MM.1S (cell line): ENCODE measurements around the gene UQCRQ.

Experiments used
- DNase-seq: peaks from one replicate; pipeline ENCODE4 v3.0.0-alpha.2; 2015
- H2AFZ ChIP-seq: fragments of 300-600 bp; sonication (generic); 2 replicates; pipeline ENCODE4 v1.6.0; 2016; ENCODE audit warnings: antibody characterized with exemption, low read length
- H3F3A ChIP-seq: fragments of 300-600 bp; sonication (generic); 2 replicates; pipeline ENCODE4 v1.6.1; 2016; ENCODE audit warnings: mild to moderate bottlenecking, antibody characterized with exemption, low read length, moderate library complexity, mixed read lengths; ENCODE audit not compliant: insufficient read depth
- H3K27ac ChIP-seq: fragments of 300-600 bp; sonication (generic); 2 replicates; pipeline ENCODE4 v1.5.1; 2016; ENCODE audit warnings: mild to moderate bottlenecking, low read length
- H3K27me3 ChIP-seq: fragments of 300-600 bp; sonication (generic); replicated peaks from 2 replicates; pipeline ENCODE4 v1.6.0; 2016; ENCODE audit warnings: low read length; ENCODE audit not compliant: insufficient read depth
- H3K36me3 ChIP-seq: fragments of 300-600 bp; sonication (generic); replicated peaks from 2 replicates; pipeline ENCODE4 v1.6.1; 2016; ENCODE audit warnings: mild to moderate bottlenecking, low read length, mixed read lengths; ENCODE audit not compliant: insufficient read depth
- H3K4me1 ChIP-seq: fragments of 300-600 bp; sonication (generic); 2 replicates; pipeline ENCODE4 v1.6.1; 2016; ENCODE audit warnings: low read length, mixed read lengths
- H3K4me2 ChIP-seq: fragments of 300-600 bp; sonication (generic); 2 replicates; pipeline ENCODE4 v1.6.0; 2016; ENCODE audit warnings: low read depth, low read length
- H3K4me3 ChIP-seq: fragments of 300-600 bp; sonication (generic); 2 replicates; pipeline ENCODE4 v1.5.1; 2016; ENCODE audit warnings: low read length, mixed read lengths
- H3K79me2 ChIP-seq: fragments of 300-600 bp; sonication (generic); 2 replicates; pipeline ENCODE4 v1.6.1; 2016; ENCODE audit warnings: mixed run types, low read length, mixed read lengths
- H3K9ac ChIP-seq: fragments of 300-600 bp; sonication (generic); 2 replicates; pipeline ENCODE4 v1.6.1; 2016; ENCODE audit warnings: low read length, mixed read lengths
- H3K9me2 ChIP-seq: fragments of 300-600 bp; sonication (generic); replicated peaks from 2 replicates; pipeline ENCODE4 v1.6.1; 2016; ENCODE audit warnings: mild to moderate bottlenecking, low read length, mixed read lengths; ENCODE audit not compliant: insufficient read depth
- H3K9me3 ChIP-seq: fragments of 300-600 bp; sonication (generic); replicated peaks from 2 replicates; pipeline ENCODE4 v1.6.1; 2016; ENCODE audit warnings: mild to moderate bottlenecking, low read length, mixed read lengths; ENCODE audit not compliant: insufficient read depth
- H4K20me1 ChIP-seq: fragments of 300-600 bp; sonication (generic); 2 replicates; pipeline ENCODE4 v1.6.1; 2016; ENCODE audit warnings: mild to moderate bottlenecking, low read length, moderate library complexity, mixed read lengths; ENCODE audit not compliant: insufficient read depth
- CTCF ChIP-seq: fragments of 300-600 bp; sonication (generic); IDR thresholded peaks from 2 replicates; pipeline ENCODE4 v1.5.1; 2016; ENCODE audit warnings: antibody characterized with exemption, low read length, mixed read lengths
- EZH2 ChIP-seq: fragments of 300-600 bp; sonication (generic); optimal IDR thresholded peaks from 2 replicates; pipeline ENCODE3; 2017; ENCODE audit warnings: low read depth, mild to moderate bottlenecking, antibody characterized with exemption, low read length, mixed read lengths
- EZH2phosphoT487 ChIP-seq: fragments of 300-600 bp; sonication (generic); IDR thresholded peaks from 2 replicates; pipeline ENCODE4 v1.6.1; 2018; ENCODE audit warnings: antibody characterized with exemption, low read length

UQCRQ gene

GRCh38 chr5:132865668-132866341 is 637 bp upstream of the UQCRQ start:
- Histone ChIP-seq H3K27ac (peak overlapping the region; percentile 67; the same call in 1 of the 2 replicates), H3K27me3 (no peaks in the 10 kb centered on the region), H2AFZ (peak overlapping the region; percentile 74), H3K9ac (peak overlapping the region; percentile 89), H3K9me2 (no peaks in the 10 kb centered on the region), H3F3A (peaks cover 4% of the 10 kb centered on the region; the same call in 1 of the 2 replicates), H3K4me2 (peak overlapping the region; percentile 83), H3K36me3 (peaks cover 8% of the 10 kb centered on the region; the same call in 1 of the 2 replicates), H3K79me2 (peaks cover 31% of the 10 kb centered on the region), H3K9me3 (no peaks in the 10 kb centered on the region), H3K4me3 (peak overlapping the region; percentile 97), H3K4me1 (peaks cover 6% of the 10 kb centered on the region), H4K20me1 (no peaks in the 10 kb centered on the region)
- no peak for DNase-seq
- TF ChIP-seq EZH2phosphoT487 (no peak), CTCF (no peak), EZH2 (no peak)

GRCh38 chr5:132867046-132867451 is 607 bp downstream of the UQCRQ start:
- Histone ChIP-seq H3K4me2 (peak overlapping the region; percentile 80), H3K79me2 (peaks cover 31% of the 10 kb centered on the region), H3F3A (peaks cover 4% of the 10 kb centered on the region; the same call in 1 of the 2 replicates), H3K9ac (peak overlapping the region; percentile 89), H4K20me1 (no peaks in the 10 kb centered on the region), H2AFZ (peak overlapping the region; percentile 54), H3K27me3 (no peaks in the 10 kb centered on the region), H3K4me1 (peaks cover 6% of the 10 kb centered on the region), H3K27ac (peak overlapping the region; percentile 67), H3K9me2 (no peaks in the 10 kb centered on the region), H3K36me3 (peaks cover 8% of the 10 kb centered on the region; the same call in 1 of the 2 replicates), H3K4me3 (peak overlapping the region; percentile 97), H3K9me3 (no peaks in the 10 kb centered on the region)
- DNase-seq: no peak
- TF ChIP-seq CTCF (no peak), EZH2phosphoT487 (no peak), EZH2 (no peak)

- H3K4me2 ChIP-seq: no peak overlapping the region
- peaks cover 8% of the 10 kb centered on the region; the same call in 1 of the 2 replicates for H3K36me3 ChIP-seq
- no peaks in the 10 kb centered on the region for H3K27me3 ChIP-seq
- peaks cover 31% of the 10 kb centered on the region for H3K79me2 ChIP-seq
- no peak overlapping the region for H3K9ac ChIP-seq
- no peaks in the 10 kb centered on the region for H3K9me3 ChIP-seq
- no peak overlapping the region for H3K4me3 ChIP-seq
- H3K27ac ChIP-seq: no peak overlapping the region
- no peak for TF ChIP-seq CTCF
- no peak for TF ChIP-seq EZH2
- TF ChIP-seq EZH2phosphoT487: no peak
- H2AFZ ChIP-seq: no peak overlapping the region
- no peaks in the 10 kb centered on the region for H3K9me2 ChIP-seq
- H3K4me1 ChIP-seq: peaks cover 6% of the 10 kb centered on the region
- DNase-seq: no peak
- H4K20me1 ChIP-seq: no peaks in the 10 kb centered on the region
- H3F3A ChIP-seq: peaks cover 4% of the 10 kb centered on the region; the same call in 1 of the 2 replicates
Measured at GRCh38 chr5:132868754-132869153, 2.3 kb downstream of the UQCRQ start.
